PC-3 (cell line): ENCODE measurements around the gene CHKA. TPM values are rescaled to one million over a fixed set of nuclear protein-coding genes. Genes with fewer than 3 reads are reported as not detected.

Experiments used
- ATAC-seq: fragments of 200-7000 bp; cut with Tn5 transposase; 2 replicates; pipeline ENCODE4 v1.9.1; 2020; ENCODE audit warnings: mild to moderate bottlenecking, moderate library complexity
- BruUV-seq: library from RNA; stranded (reverse); fragments of 400-500 nt; replicated peaks from 2 replicates; lab custom pipeline; 2021; lab: Mats Ljungman, UMichigan
- CTCF ChIA-PET: fragments of 300-600 bp; sonication (Branson Sonifier 250); formaldehyde crosslinking; loops from one replicate; lab custom pipeline; 2022; ENCODE audit warnings: antibody characterized with exemption; lab: Charles Lee
- POLR2A ChIA-PET: fragments of 300-600 bp; sonication (Branson Sonifier 250); formaldehyde crosslinking; loops from one replicate; lab custom pipeline; 2022; ENCODE audit warnings: antibody characterized with exemption; ENCODE audit not compliant: unreplicated experiment; lab: Charles Lee
- DNase-seq: peaks from one replicate; pipeline ENCODE4 v3.0.0-alpha.2; 2015
- H2AFZ ChIP-seq: fragments of 300-600 bp; sonication (generic); 2 replicates; pipeline ENCODE4 v1.6.0; 2016; ENCODE audit warnings: antibody characterized with exemption, low read length
- H3F3A ChIP-seq: fragments of 300-600 bp; sonication (generic); one replicate; pipeline ENCODE4 v1.6.0; 2017; ENCODE audit warnings: antibody characterized with exemption, low read length, control low read depth, mild to moderate bottlenecking; ENCODE audit not compliant: unreplicated experiment
- H3K27ac ChIP-seq: fragments of 300-600 bp; sonication (generic); 2 replicates; pipeline ENCODE4 v1.5.1; 2016; ENCODE audit warnings: mild to moderate bottlenecking, low read length
- H3K27me3 ChIP-seq: fragments of 300-600 bp; sonication (generic); 2 replicates; pipeline ENCODE4 v1.6.1; 2016; ENCODE audit warnings: low read length, mixed read lengths
- H3K36me3 ChIP-seq: fragments of 300-600 bp; sonication (generic); 2 replicates; pipeline ENCODE4 v1.6.1; 2016; ENCODE audit warnings: low read depth, mixed run types, low read length, mixed read lengths
- H3K4me1 ChIP-seq: fragments of 300-600 bp; sonication (generic); 2 replicates; pipeline ENCODE4 v1.5.1; 2016; ENCODE audit warnings: low read length; ENCODE audit not compliant: insufficient read depth
- H3K4me2 ChIP-seq: fragments of 300-600 bp; sonication (generic); 2 replicates; pipeline ENCODE4 v1.6.0; 2016; ENCODE audit warnings: low read length
- H3K4me3 ChIP-seq: fragments of 300-600 bp; sonication (generic); 2 replicates; pipeline ENCODE4 v1.5.1; 2016; ENCODE audit warnings: mild to moderate bottlenecking, low read length, mixed read lengths
- H3K79me2 ChIP-seq: fragments of 300-600 bp; sonication (generic); 2 replicates; pipeline ENCODE4 v1.6.1; 2017; ENCODE audit warnings: low read length, mixed read lengths
- H3K9ac ChIP-seq: fragments of 300-600 bp; sonication (generic); 2 replicates; pipeline ENCODE4 v1.6.0; 2016; ENCODE audit warnings: mild to moderate bottlenecking, low read length
- H3K9me2 ChIP-seq: fragments of 300-600 bp; sonication (generic); replicated peaks from 2 replicates; pipeline ENCODE4 v1.6.1; 2016; ENCODE audit warnings: mixed run types, low read length, mixed read lengths
- H3K9me3 ChIP-seq: fragments of 300-600 bp; sonication (generic); 2 replicates; pipeline ENCODE4 v1.6.1; 2016; ENCODE audit warnings: low read length, mixed read lengths
- H4K20me1 ChIP-seq: fragments of 300-600 bp; sonication (generic); 2 replicates; pipeline ENCODE4 v1.6.1; 2016; ENCODE audit warnings: low read length, mixed read lengths
- CTCF ChIP-seq: fragments of 300-600 bp; sonication (generic); conservative IDR thresholded peaks from 2 replicates; pipeline ENCODE4 v1.5.1; 2017; ENCODE audit warnings: antibody characterized with exemption, low read depth, mild to moderate bottlenecking, low read length
- EZH2 ChIP-seq: fragments of 300-600 bp; sonication (generic); IDR thresholded peaks from one replicate; pipeline ENCODE4 v1.6.1; 2017; ENCODE audit warnings: antibody characterized with exemption, mild to moderate bottlenecking, low read length; ENCODE audit not compliant: unreplicated experiment
- EZH2phosphoT487 ChIP-seq: fragments of 300-600 bp; sonication (generic); IDR thresholded peaks from 2 replicates; pipeline ENCODE4 v1.6.1; 2018; ENCODE audit warnings: mild to moderate bottlenecking, antibody characterized with exemption, low read length, borderline replicate concordance
- intact Hi-C: fragments of 100-400 bp; cut with micrococcal nuclease; formaldehyde crosslinking; loops from 2 replicates; pipeline ENCODE4 v1.9.0; 2023
- total RNA-seq: library from RNA; depleted of rRNA; stranded (reverse); fragments of >200 nt; gene quantifications from 2 replicates; pipeline ENCODE4 v1.2.3, GENCODE V29; 2014

Gene CHKA
- total RNA-seq, 1 experiment from 2014 or later = 57.5 TPM

DNA sequence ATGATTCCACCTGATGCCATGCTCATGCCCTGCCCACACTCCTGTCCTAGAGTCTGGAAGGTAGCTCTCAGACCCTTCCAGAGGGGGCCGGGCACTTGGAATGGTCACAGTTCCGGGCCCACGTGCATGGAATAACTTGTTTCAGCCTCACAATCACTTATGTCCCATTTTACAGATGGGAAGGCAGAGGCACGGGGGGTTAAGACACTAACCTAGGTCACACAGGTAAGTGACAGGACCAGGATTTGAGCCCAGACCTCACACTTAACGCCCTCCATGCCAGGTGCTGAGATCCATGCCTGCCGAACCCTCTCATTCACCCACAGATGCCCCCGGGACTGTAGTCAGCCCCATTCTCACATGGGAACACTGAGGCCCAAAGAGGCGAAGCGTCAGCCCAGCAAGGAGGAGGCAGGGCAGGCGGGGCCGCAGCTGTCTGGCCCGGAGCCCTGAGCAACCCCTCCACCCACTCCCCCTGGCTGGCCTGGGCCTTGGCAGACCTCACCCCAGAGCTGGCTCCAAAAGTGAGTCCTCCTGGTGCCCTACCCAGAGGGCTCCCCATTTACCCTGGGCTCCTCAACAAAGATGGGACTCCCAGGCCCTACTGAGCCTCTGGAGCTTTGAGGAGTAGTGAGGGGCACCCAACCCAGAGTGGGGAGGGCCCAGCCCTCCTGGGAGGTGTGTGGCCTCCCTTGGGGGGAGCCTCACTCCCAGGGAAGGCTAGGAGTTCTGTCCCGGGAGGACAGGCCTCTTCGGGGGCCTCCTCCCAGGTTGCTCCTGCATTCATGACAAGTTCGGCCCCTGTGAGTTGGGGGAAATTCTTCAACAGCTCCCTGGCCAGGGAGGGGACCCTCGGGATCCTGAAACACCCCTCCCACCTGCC is 113.4 kb downstream of the CHKA start:
- no peaks in the 10 kb centered on the region for H3K27me3 ChIP-seq
- ATAC-seq (no peak), DNase-seq (no peak)
- H3K9me3 ChIP-seq = no peaks in the 10 kb centered on the region
- peaks cover 48% of the 10 kb centered on the region for H3K4me1 ChIP-seq
- ChIA-PET POLR2A (no interaction called here), CTCF (no interaction called here)
- no peak overlapping the region for H3K4me3 ChIP-seq
- H3K9me2 ChIP-seq = no peaks in the 10 kb centered on the region
- H3K4me2 ChIP-seq = no peak overlapping the region
- peaks cover 22% of the 10 kb centered on the region for H3K79me2 ChIP-seq
- H2AFZ ChIP-seq = no peak overlapping the region
- TF ChIP-seq EZH2 (no peak), EZH2phosphoT487 (no peak), CTCF (no peak)
- no peaks in the 10 kb centered on the region for H4K20me1 ChIP-seq
- peaks cover 3% of the 10 kb centered on the region for H3F3A ChIP-seq
- intact Hi-C loops = no loop called here
- BruUV-seq = no TSS peak
- H3K27ac ChIP-seq = no peak overlapping the region
- H3K9ac ChIP-seq = no peak overlapping the region
- no peaks in the 10 kb centered on the region for H3K36me3 ChIP-seq

DNA sequence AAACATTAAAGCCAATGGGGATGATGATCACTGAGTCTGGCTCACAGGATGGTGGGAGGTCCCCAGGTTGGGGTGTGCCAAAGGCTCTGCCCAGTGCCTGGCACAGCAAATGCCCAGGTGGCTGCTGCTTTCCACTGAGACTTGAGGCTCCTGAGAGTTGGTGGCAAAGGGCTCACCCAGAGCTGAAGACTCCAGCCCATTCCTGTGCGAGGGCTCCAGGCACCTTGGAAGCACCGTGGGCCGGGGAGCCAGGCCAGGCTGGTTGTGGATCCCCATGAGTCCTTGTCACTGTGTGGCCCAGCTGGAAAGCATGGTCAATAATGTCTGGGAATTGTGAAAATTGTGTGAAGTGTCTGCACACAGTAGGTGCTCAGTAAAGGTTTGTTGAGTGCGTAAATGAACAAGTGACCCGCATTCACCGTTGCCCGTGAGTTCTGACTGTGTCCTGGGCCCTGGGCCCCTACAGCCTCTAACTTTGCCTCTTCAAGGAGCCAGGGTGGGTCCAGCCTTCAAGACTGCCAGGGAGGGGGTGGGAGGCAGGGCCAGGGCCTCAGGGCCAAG is 114.5 kb downstream of the CHKA start:
- ChIA-PET POLR2A (no interaction called here), CTCF (no interaction called here)
- no peaks in the 10 kb centered on the region for H4K20me1 ChIP-seq
- intact Hi-C loops = no loop called here
- H3K9ac ChIP-seq = no peak overlapping the region
- H3F3A ChIP-seq = peaks cover 3% of the 10 kb centered on the region
- no TSS peak for BruUV-seq
- TF ChIP-seq EZH2phosphoT487 (no peak), EZH2 (no peak), CTCF (no peak)
- H3K4me2 ChIP-seq = no peak overlapping the region
- H3K4me1 ChIP-seq = peaks cover 41% of the 10 kb centered on the region
- H3K4me3 ChIP-seq = no peak overlapping the region
- no peak overlapping the region for H3K27ac ChIP-seq
- H3K36me3 ChIP-seq = no peaks in the 10 kb centered on the region
- H2AFZ ChIP-seq = no peak overlapping the region
- no peaks in the 10 kb centered on the region for H3K9me2 ChIP-seq
- no peak for ATAC-seq
- no peaks in the 10 kb centered on the region for H3K27me3 ChIP-seq
- no peaks in the 10 kb centered on the region for H3K9me3 ChIP-seq
- peaks cover 12% of the 10 kb centered on the region for H3K79me2 ChIP-seq
- DNase-seq = no peak
